Activated CD4-positive, alpha-beta T cell treated with anti-CD3 and anti-CD28 coated beads, Interleukin-2, amount 50 U/mL, for 24 hours (primary cell): ENCODE results near the gene KIAA0232.
"Not testable (repeated sequence)": the region's sequence is repeated elsewhere in the genome, so short reads cannot be mapped to it uniquely, and the experiment has no call there.

Source experiments
- DNase-seq, 2 donors: peaks; one replicate each; pipeline ENCODE4 v3.0.0-alpha.2; 2020; ENCODE audit warnings: low read depth in 1 of 2, low spot score in 1 of 2

Gene KIAA0232

DNA sequence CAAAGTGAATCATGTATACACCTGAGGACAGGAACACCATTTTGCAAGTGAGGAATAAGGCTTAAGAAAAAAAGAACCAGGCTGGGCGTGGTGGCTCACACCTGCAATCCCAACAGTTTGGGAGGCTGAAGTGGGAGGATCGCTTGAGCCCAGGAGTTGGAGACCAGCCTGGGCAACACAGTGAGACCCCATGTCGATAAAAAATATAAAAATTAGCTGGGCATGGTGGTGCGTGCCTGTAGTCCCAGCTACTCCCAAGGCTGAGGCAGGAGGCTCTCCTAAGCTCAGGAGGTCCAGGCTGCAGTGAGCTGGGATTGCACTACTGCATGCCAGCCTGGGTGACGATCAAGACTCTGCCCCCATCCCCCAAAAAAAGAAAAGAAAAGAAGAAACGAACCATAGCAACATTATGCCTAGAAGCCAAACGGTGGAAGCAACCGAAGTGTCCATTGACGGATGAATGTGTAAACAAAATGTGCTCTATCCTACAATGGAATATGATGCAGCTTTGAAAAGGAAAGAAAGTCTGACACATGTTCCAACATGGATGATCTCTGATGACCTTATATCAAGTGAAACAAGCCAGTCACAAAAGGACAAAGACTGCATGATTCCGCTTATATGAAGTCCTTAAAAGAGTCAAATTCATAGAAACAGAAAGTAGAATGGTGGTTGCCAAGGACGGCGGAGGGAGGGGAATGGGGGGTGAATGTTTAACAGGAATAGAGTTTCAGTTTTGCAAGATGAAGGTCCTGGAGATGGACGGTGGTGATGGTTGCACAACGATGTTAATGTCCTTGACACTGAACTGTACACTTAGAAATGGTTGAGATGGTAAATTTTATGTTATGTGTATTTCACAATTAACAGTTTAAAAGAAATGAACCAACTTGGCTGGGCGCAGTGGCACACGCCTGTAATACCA lies 8.6 kb upstream of the KIAA0232 start:
- DNase-seq, result no peak

DNA sequence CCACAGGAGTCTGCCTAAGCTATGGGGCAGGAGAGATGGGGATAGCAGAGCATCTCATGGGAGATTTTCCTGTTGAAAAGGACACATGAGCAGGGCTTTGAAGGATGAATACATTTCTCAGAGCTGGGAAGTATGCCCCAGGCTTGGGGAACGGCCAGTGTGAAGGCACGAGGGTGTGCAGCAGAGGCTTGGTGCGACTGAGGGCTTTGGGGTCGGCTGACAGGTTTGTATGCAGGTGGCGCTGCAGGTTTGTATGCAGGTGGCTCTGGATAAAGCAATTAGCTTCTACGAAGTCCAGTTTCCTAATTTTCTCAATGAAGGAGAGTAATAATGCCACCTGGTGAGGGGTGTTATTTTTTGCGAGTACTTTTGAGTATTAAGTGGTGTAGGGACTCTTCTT lies 6.8 kb upstream of the KIAA0232 start:
- DNase-seq, result no peak

DNA sequence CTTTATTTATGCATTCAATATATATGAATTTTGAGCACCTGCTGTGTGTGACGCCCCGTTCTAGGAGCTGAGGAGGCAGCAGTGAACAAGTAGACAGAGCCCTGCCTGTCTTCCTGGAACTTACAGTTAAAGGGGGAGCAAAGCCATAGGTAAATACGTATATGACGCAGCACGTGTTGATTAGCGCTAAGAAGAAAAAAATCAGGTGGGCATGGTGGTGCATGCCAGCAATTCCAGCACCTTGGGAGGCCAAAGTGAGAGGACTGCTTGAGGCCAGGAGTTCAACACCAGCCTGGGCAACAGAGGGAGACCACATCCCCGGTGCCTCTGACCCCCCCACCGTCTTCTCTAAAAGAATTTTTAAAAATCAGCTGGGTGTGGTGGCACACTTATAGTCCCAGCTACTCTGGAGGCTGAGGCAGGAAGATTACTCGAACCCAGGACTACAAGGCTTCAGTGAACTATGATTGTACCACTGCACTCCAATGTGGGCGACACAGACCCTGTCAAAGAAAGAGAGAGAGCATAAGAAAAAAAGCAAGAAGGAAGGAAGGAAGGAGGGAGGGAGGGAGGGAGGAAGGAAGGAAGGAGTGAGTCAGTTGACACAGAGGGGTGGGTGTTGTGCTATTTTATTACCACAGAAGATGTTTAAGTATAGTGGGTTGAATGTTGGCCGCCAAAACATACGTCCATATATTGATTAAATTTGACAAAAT lies 5.4 kb upstream of the KIAA0232 start:
- DNase-seq, result no peak

- DNase-seq, result no peak
These were observed 4.8 kb upstream of the KIAA0232 start for GRCh38 chr4:6777636-6778281.

- no peak for DNase-seq
These were observed 4.1 kb upstream of the KIAA0232 start for GRCh38 chr4:6778435-6778834.

- DNase-seq, result no peak
These were observed 2.6 kb upstream of the KIAA0232 start for GRCh38 chr4:6779667-6780565.

DNA sequence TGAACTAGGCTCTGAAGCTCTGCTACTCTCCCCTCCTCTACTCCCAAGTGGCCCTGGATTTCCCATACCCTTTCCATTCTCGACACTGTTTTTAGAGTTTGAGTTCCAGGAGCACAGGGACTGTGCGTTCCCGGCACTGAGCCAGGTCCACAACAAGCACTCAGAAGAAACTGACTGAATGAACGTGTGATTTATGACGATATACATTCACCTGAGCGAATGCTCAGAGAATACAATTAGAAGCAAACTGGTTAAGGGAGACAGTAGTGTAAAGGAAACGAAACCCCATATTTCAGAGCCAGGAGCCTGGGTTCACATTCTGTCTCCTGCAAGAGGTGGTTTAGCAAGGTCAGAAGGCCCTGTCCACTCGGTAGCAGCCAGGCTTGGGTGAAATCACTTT lies 1.4 kb upstream of the KIAA0232 start:
- no peak for DNase-seq

DNA sequence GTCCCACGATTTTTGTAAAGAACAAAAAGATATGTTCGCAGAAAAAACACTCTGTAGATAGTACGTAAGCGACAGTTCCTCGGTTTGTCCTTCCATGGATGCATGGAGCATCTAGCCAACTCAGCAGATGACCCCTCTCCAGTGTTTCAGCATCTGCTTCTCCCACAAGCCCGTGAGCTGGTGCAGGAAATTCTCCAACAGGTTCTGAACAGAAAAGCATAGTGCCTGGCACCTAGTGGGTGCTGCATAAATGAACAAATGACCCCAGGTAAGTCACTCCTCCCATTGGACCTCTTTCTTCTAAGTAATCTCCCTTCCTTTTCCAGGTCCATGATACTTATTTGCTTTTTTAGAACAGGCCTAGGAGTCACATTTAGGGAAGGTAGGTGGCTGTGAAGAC lies 966 bp upstream of the KIAA0232 start:
- no peak for DNase-seq

- no peak for DNase-seq
These were observed 251 bp downstream of the KIAA0232 start for GRCh38 chr4:6782846-6783110.

- DNase-seq, result peak; percentile 79
These were observed 819 bp downstream of the KIAA0232 start for GRCh38 chr4:6783111-6783981.

- no peak for DNase-seq
These were observed 3.0 kb downstream of the KIAA0232 start for GRCh38 chr4:6785572-6785925.

- DNase-seq, result no peak
These were observed 5.6 kb downstream of the KIAA0232 start for GRCh38 chr4:6788123-6788522.

GRCh38 chr4:6791245-6791644 lies 8.7 kb downstream of the KIAA0232 start:
- not testable (repeated sequence) for DNase-seq

- DNase-seq, result not testable (repeated sequence)
These were observed 9.3 kb downstream of the KIAA0232 start for GRCh38 chr4:6791796-6792195.

GRCh38 chr4:6794189-6794588 lies 11.7 kb downstream of the KIAA0232 start:
- DNase-seq, result no peak

GRCh38 chr4:6795821-6796220 lies 13.3 kb downstream of the KIAA0232 start:
- DNase-seq, result no peak

DNA sequence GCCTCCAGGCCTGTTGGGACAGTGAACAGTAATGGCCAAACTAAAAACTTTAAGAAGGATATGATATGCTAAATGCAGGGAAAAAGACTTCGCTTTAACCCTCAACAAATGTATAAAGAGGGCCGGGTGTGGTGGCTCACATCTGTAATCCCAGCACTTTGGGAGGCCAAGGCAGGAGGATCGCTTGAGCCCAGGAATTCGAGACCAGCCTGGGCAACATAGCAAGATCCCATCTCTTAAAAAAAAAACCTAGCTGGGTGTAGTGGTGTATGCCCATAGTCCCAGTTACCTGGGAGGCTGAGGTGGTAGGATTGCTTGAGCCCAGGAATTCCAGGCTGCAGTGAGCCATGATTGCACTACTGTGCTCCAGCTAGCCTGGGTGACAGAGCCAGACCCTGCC lies 14.8 kb downstream of the KIAA0232 start:
- DNase-seq, result not testable (repeated sequence)

- DNase-seq, result no peak
These were observed 16.6 kb downstream of the KIAA0232 start for GRCh38 chr4:6799091-6799490.

GRCh38 chr4:6802025-6802424 lies 19.5 kb downstream of the KIAA0232 start:
- DNase-seq, result no peak

DNA sequence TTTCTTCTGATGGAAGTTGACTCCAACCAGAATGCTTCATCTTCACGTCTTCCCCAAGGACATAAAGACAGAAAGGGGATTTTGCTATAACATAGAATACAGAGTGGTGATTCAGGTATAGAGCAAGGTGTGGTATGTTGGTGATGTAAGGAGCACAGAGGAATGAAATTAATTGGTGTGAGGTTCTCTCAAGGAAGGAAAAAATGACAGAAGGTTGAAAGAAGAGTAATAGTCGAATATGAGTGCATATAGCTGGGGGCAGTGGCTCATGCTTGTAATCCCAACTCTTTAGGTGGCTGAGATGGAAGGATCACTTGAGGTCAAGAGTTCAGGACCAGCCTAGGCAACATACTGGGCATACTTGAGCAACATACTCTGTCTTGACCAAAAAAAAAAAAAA lies 20.1 kb downstream of the KIAA0232 start:
- no peak for DNase-seq
